Measurements from ENCODE around the gene VOPP1. TPM values are rescaled to one million over a fixed set of nuclear protein-coding genes. Genes with fewer than 3 reads are reported as not detected.

Gene VOPP1
- total and polyA plus RNA-seq, 2 of the 13 experiments (the other 11 are each of a cell fraction or from before 2014, with no cell fraction given) = 21.8 to 55.3 TPM

DNA sequence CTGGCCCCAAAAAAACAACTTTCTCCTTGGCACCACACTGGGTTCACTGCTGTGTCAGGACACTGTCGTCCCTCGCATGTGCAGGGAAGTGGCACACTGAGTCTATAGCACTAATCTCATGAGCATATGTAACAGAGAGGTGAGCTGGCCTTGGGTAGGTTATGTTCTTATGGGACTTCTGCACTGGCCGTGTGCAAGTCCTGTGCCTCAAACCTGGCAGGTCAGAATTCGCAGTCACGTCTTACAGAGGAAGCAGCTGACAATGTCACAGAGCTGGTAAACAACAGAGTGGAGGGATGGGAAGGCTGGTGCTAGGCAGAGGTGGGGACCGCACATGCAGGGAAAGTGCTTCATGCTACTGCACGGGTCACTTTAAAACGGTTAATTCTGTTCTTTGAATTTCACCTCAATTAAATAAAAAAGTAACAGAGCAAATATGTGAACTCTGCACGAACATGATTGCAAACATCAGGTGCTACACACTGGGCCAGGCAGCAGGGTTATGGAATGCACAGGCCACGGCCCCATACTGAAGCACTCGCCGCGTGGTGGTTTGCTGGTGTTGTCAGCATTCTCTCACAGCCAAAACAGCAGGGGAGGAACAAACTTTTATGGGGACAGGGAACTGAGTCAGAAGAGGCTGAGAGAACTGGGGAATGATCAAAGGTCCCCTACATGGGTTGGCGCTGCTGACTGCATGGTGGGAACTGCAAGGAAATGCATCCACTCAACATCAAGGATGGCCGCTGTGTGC, 54.2 kb downstream of the VOPP1 start:
- TF ChIP-seq, protein P1, sequence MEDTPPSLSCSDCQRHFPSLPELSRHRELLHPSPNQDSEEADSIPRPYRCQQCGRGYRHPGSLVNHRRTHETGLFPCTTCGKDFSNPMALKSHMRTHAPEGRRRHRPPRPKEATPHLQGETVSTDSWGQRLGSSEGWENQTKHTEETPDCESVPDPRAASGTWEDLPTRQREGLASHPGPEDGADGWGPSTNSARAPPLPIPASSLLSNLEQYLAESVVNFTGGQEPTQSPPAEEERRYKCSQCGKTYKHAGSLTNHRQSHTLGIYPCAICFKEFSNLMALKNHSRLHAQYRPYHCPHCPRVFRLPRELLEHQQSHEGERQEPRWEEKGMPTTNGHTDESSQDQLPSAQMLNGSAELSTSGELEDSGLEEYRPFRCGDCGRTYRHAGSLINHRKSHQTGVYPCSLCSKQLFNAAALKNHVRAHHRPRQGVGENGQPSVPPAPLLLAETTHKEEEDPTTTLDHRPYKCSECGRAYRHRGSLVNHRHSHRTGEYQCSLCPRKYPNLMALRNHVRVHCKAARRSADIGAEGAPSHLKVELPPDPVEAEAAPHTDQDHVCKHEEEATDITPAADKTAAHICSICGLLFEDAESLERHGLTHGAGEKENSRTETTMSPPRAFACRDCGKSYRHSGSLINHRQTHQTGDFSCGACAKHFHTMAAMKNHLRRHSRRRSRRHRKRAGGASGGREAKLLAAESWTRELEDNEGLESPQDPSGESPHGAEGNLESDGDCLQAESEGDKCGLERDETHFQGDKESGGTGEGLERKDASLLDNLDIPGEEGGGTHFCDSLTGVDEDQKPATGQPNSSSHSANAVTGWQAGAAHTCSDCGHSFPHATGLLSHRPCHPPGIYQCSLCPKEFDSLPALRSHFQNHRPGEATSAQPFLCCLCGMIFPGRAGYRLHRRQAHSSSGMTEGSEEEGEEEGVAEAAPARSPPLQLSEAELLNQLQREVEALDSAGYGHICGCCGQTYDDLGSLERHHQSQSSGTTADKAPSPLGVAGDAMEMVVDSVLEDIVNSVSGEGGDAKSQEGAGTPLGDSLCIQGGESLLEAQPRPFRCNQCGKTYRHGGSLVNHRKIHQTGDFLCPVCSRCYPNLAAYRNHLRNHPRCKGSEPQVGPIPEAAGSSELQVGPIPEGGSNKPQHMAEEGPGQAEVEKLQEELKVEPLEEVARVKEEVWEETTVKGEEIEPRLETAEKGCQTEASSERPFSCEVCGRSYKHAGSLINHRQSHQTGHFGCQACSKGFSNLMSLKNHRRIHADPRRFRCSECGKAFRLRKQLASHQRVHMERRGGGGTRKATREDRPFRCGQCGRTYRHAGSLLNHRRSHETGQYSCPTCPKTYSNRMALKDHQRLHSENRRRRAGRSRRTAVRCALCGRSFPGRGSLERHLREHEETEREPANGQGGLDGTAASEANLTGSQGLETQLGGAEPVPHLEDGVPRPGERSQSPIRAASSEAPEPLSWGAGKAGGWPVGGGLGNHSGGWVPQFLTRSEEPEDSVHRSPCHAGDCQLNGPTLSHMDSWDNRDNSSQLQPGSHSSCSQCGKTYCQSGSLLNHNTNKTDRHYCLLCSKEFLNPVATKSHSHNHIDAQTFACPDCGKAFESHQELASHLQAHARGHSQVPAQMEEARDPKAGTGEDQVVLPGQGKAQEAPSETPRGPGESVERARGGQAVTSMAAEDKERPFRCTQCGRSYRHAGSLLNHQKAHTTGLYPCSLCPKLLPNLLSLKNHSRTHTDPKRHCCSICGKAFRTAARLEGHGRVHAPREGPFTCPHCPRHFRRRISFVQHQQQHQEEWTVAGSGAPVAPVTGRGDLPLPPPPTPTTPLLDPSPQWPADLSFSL (CRISPR knock-in tag; IDR thresholded peaks at IDR 0.05) = no peak
- TF ChIP-seq KLF11 (CRISPR knock-in tag; IDR thresholded peaks at IDR 0.05) (no peak), GFI1 (CRISPR knock-in tag; IDR thresholded peaks at IDR 0.05; ENCODE audit: borderline replicate concordance) (no peak), STAT5B (CRISPR knock-in tag; IDR thresholded peaks at IDR 0.05) (no peak), SUZ12 (IDR thresholded peaks at IDR 0.05; ENCODE audit: low read depth, low read length) (no peak), ATAD3A (CRISPR knock-in tag; IDR thresholded peaks at IDR 0.05) (no peak)
- Histone ChIP-seq H3K4me2 (ENCODE audit: low read depth, low read length) (no peak overlapping the region), H3K27ac (ENCODE audit: extremely low read length, insufficient read depth, low read length) (no peak overlapping the region), H2AFZ (ENCODE audit: low read length) (no peak overlapping the region), H3K4me1 (ENCODE audit: insufficient read depth, low read length) (no peaks in the 10 kb centered on the region), H3K9ac (ENCODE audit: insufficient read depth, low read depth, low read length) (no peak overlapping the region), H3K9me3 (ENCODE audit: low read length) (no peaks in the 10 kb centered on the region), H3K4me3 (replicated peaks in 1 of 3; ENCODE audit: insufficient read depth in 1 of 3, low read depth in 2 of 3, low read length in 3 of 3) (no peak overlapping the region), H3K36me3 (replicated peaks in 1 of 2; ENCODE audit: control insufficient read depth in 1 of 2, insufficient read depth in 2 of 2, low read length in 2 of 2) (peaks cover 13 to 44% of the 10 kb centered on the region in 2 experiments), H3K79me2 (ENCODE audit: insufficient read depth, low read length) (peaks cover 3% of the 10 kb centered on the region), H3K27me3 (ENCODE audit: control insufficient read depth in 1 of 2, insufficient read depth in 2 of 2, low read length in 2 of 2) (no peaks in the 10 kb centered on the region), H4K20me1 (ENCODE audit: insufficient read depth, low read length) (no peaks in the 10 kb centered on the region)
- 95% methylated on average over 13 of the region's 15 CpGs for WGBS (ENCODE audit: low lambda C conversion rate)
- CTCF ChIA-PET (ENCODE audit: low intra/inter-chr PET ratio, low total read pairs) = no interaction called here
- no peak for DNase-seq (ENCODE audit: low spot score)
- no TSS peak for BruUV-seq (replicated peaks)
- intact Hi-C loops (cut with micrococcal nuclease; ENCODE audit: unreplicated experiment) = no loop called here
- FAIRE-seq = no peak
- POLR2A ChIA-PET = no interaction called here
- ATAC-seq = no peak
- in situ Hi-C loops (cut with HindIII; ENCODE audit: extremely low pct_ligation_motif_present, low pct_unique_long_range_greater_than_20kb) = no loop called here

All from HepG2 (cell line).